H9 (cell line): ENCODE measurements around the gene RAB11B. TPM values are rescaled to one million over a fixed set of nuclear protein-coding genes. Genes with fewer than 3 reads are reported as not detected.

Experiments used
- DNase-seq: peaks from one replicate; pipeline ENCODE4 v3.0.0-alpha.2; 2017
- H2AFZ ChIP-seq: one replicate; pipeline ENCODE4 v1.6.1; 2013; ENCODE audit warnings: mild to moderate bottlenecking, low read length, control low read depth, moderate library complexity
- H2AK5ac ChIP-seq: 2 replicates; pipeline ENCODE4 v1.6.1; 2013; ENCODE audit warnings: low read length, control low read depth, mixed read lengths; ENCODE audit not compliant: insufficient read length
- H2BK120ac ChIP-seq: one replicate; pipeline ENCODE4 v1.6.1; 2013; ENCODE audit warnings: low read depth, mild to moderate bottlenecking, low read length, control low read depth, inconsistent platforms; ENCODE audit not compliant: poor library complexity, severe bottlenecking
- H2BK12ac ChIP-seq: 2 replicates; pipeline ENCODE4 v1.6.1; 2013; ENCODE audit warnings: low read length, control low read depth, mixed read lengths, low read depth; ENCODE audit not compliant: insufficient read length
- H2BK15ac ChIP-seq: 2 replicates; pipeline ENCODE4 v1.6.1; 2013; ENCODE audit warnings: low read depth, low read length, control low read depth
- H2BK20ac ChIP-seq: one replicate; pipeline ENCODE4 v1.6.1; 2013; ENCODE audit warnings: low read depth, mild to moderate bottlenecking, low read length, control low read depth, inconsistent platforms; ENCODE audit not compliant: poor library complexity, severe bottlenecking
- H2BK5ac ChIP-seq: 2 replicates; pipeline ENCODE4 v1.6.1; 2013; ENCODE audit warnings: low read length, control low read depth, mixed read lengths; ENCODE audit not compliant: insufficient read length
- H3K14ac ChIP-seq: 2 replicates; pipeline ENCODE4 v1.6.1; 2013; ENCODE audit warnings: low read length, control low read depth; ENCODE audit not compliant: insufficient read depth
- H3K18ac ChIP-seq: 2 replicates; pipeline ENCODE4 v1.6.1; 2013; ENCODE audit warnings: low read depth, mild to moderate bottlenecking, mixed read lengths, low read length, control low read depth; ENCODE audit not compliant: insufficient read length
- H3K23ac ChIP-seq: 2 replicates; pipeline ENCODE4 v1.6.1; 2013; ENCODE audit warnings: low read length, control low read depth, mixed read lengths, low read depth; ENCODE audit not compliant: insufficient read length
- H3K23me2 ChIP-seq: 2 replicates; pipeline ENCODE4 v1.6.1; 2013; ENCODE audit warnings: low read depth, mild to moderate bottlenecking, mixed read lengths, low read length, control low read depth; ENCODE audit not compliant: insufficient read length, poor library complexity, severe bottlenecking
- H3K27ac ChIP-seq: 2 replicates; pipeline ENCODE4 v1.5.1; 2013; ENCODE audit warnings: low read length, control low read depth, mixed read lengths, low read depth; ENCODE audit not compliant: insufficient read length
- H3K27me3 ChIP-seq: 2 replicates; pipeline ENCODE4 v1.6.1; 2013; ENCODE audit warnings: low read length, control low read depth, inconsistent platforms; ENCODE audit not compliant: insufficient read depth
- H3K4ac ChIP-seq: 2 replicates; pipeline ENCODE4 v1.6.1; 2013; ENCODE audit warnings: low read depth, mild to moderate bottlenecking, control low read depth, inconsistent platforms, low read length, moderate library complexity
- H3K4me1 ChIP-seq: 2 replicates; pipeline ENCODE4 v1.6.1; 2013; ENCODE audit warnings: low read length, control low read depth, inconsistent platforms; ENCODE audit not compliant: insufficient read depth
- H3K4me2 ChIP-seq: 2 replicates; pipeline ENCODE4 v1.6.1; 2013; ENCODE audit warnings: low read length, control low read depth, mixed read lengths; ENCODE audit not compliant: insufficient read length, insufficient read depth
- H3K56ac ChIP-seq: 2 replicates; pipeline ENCODE4 v1.6.1; 2013; ENCODE audit warnings: low read depth, mild to moderate bottlenecking, mixed read lengths, low read length, control low read depth; ENCODE audit not compliant: insufficient read length
- H3K79me1 ChIP-seq: 2 replicates; pipeline ENCODE4 v1.6.1; 2013; ENCODE audit warnings: low read depth, mild to moderate bottlenecking, moderate library complexity, low read length, control low read depth, inconsistent platforms; ENCODE audit not compliant: insufficient read depth, poor library complexity, severe bottlenecking
- H3K79me2 ChIP-seq: 2 replicates; pipeline ENCODE4 v1.6.1; 2013; ENCODE audit warnings: low read length, control low read depth, inconsistent platforms; ENCODE audit not compliant: insufficient read depth
- H3K9ac ChIP-seq: 2 replicates; pipeline ENCODE4 v1.6.1; 2013; ENCODE audit warnings: low read length, control low read depth, mixed read lengths; ENCODE audit not compliant: insufficient read length; ENCODE audit errors: extremely low read depth
- H3K9me3 ChIP-seq: one replicate; pipeline ENCODE4 v1.6.1; 2013; ENCODE audit warnings: low read depth, low read length, inconsistent platforms; ENCODE audit not compliant: control insufficient read depth
- H3T11ph ChIP-seq: one replicate; pipeline ENCODE4 v1.6.1; 2013; ENCODE audit warnings: mild to moderate bottlenecking, low read length, control low read depth, inconsistent platforms
- H4K20me1 ChIP-seq: one replicate; pipeline ENCODE4 v1.6.1; 2013; ENCODE audit not compliant: control insufficient read depth, insufficient read length, insufficient read depth
- H4K5ac ChIP-seq: 2 replicates; pipeline ENCODE4 v1.6.1; 2013; ENCODE audit warnings: low read depth, mild to moderate bottlenecking, mixed read lengths, low read length, control low read depth; ENCODE audit not compliant: insufficient read length
- H4K8ac ChIP-seq: replicated peaks from 2 replicates; pipeline ENCODE4 v1.6.1; 2013; ENCODE audit warnings: low read length, control low read depth, mixed read lengths, low read depth; ENCODE audit not compliant: insufficient read length
- H4K91ac ChIP-seq: 2 replicates; pipeline ENCODE4 v1.6.1; 2013; ENCODE audit warnings: low read depth, mild to moderate bottlenecking, moderate library complexity, mixed read lengths, low read length, control low read depth; ENCODE audit not compliant: insufficient read length
- H3K27ac Mint-ChIP-seq, 3 experiments: 2 replicates in 2 of 3; 3 replicates in 1 of 3; pipeline ENCODE4 v1.8.0; 2020 to 2021; ENCODE audit warnings: mixed read lengths in 3 of 3, mild to moderate bottlenecking in 1 of 3, moderate library complexity in 1 of 3
- H3K27me3 Mint-ChIP-seq: 2 replicates; pipeline ENCODE4 v1.8.0; 2021; ENCODE audit warnings: low read depth, mild to moderate bottlenecking, moderate library complexity, mixed read lengths
- H3K36me3 Mint-ChIP-seq, 3 experiments: 2 replicates in 2 of 3; 3 replicates in 1 of 3; pipeline ENCODE4 v1.8.0; 2020 to 2021; ENCODE audit warnings: low read depth in 3 of 3, mixed read lengths in 3 of 3; ENCODE audit not compliant: insufficient read depth in 1 of 3
- H3K4me1 Mint-ChIP-seq, 2 experiments: 2 replicates each; pipeline ENCODE4 v1.8.0; 2020; ENCODE audit warnings: mixed read lengths in 2 of 2
- H3K4me3 Mint-ChIP-seq, 2 experiments: 2 replicates in 1 of 2; 3 replicates in 1 of 2; pipeline ENCODE4 v1.8.0; 2020 to 2021; ENCODE audit warnings: mild to moderate bottlenecking in 2 of 2, mixed read lengths in 2 of 2, moderate library complexity in 1 of 2
- H3K9me3 Mint-ChIP-seq, 2 experiments: 2 replicates in 1 of 2; 3 replicates in 1 of 2; pipeline ENCODE4 v1.8.0; 2020; ENCODE audit warnings: mild to moderate bottlenecking in 2 of 2, mixed read lengths in 2 of 2, moderate library complexity in 1 of 2
- WGBS: extraction: QIAGEN DNeasy Blood & Tissue Kit; methylation state at CpG from one replicate; pipeline ENCODE4 v1.1.7; 2013; ENCODE audit warnings: missing lambda C conversion rate, low lambda C conversion rate, mixed read lengths; ENCODE audit not compliant: insufficient read length; ENCODE audit errors: extremely low coverage; 5-methylcytosine and 5-hydroxymethylcytosine counted together
- total RNA-seq: library from RNA; stranded (reverse); gene quantifications from 2 replicates; pipeline ENCODE4 v1.2.1, GENCODE V29; 2021
- TF ChIP-seq, protein P1 (sequence below): fragments of 200-600 bp; sonication (generic); conservative IDR thresholded peaks from 3 replicates; pipeline ENCODE4 v1.8.0; 2021; ENCODE audit warnings: antibody characterized with exemption, mild to moderate bottlenecking

Gene RAB11B
- total RNA-seq, 1 experiment from 2014 or later, result 106 TPM

- no peaks in the 10 kb centered on the region for H3K9me3 ChIP-seq
- no peak overlapping the region for H3K18ac ChIP-seq
- peaks cover 8% of the 10 kb centered on the region; the same call in 1 of the 2 replicates for H3K79me2 ChIP-seq
- no peak overlapping the region for H2BK20ac ChIP-seq
- H3K27ac ChIP-seq, result no peak overlapping the region
- WGBS, result no CpG with 5 or more reads among the region's 22 CpGs
- Mint-ChIP-seq H3K9me3 (no peaks in the 10 kb centered on the region; a peak in 1 of 5 replicates), H3K36me3 (peaks cover 6 to 16% (median 13%) of the 10 kb centered on the region in 3 experiments; a peak in 6 of 7 replicates), H3K27me3 (no peaks in the 10 kb centered on the region), H3K27ac (peak overlapping the region; percentile 34 to 97 (median 72); a peak in 5 of 7 replicates), H3K4me3 (no peak overlapping the region; a peak in 1 of 5 replicates), H3K4me1 (peaks cover 9 to 12% of the 10 kb centered on the region in 2 experiments)
- H2BK5ac ChIP-seq, result no peak overlapping the region
- no peak overlapping the region for H3K9ac ChIP-seq
- no peak overlapping the region for H4K8ac ChIP-seq
- no peaks in the 10 kb centered on the region for H3K4me1 ChIP-seq
- no peak overlapping the region for H3K4ac ChIP-seq
- peaks cover 6% of the 10 kb centered on the region for H3K79me1 ChIP-seq
- no peaks in the 10 kb centered on the region for H4K20me1 ChIP-seq
- no peak overlapping the region for H2AK5ac ChIP-seq
- peak; percentile 81 for DNase-seq
- no peak overlapping the region for H2BK15ac ChIP-seq
- TF ChIP-seq, protein P1, sequence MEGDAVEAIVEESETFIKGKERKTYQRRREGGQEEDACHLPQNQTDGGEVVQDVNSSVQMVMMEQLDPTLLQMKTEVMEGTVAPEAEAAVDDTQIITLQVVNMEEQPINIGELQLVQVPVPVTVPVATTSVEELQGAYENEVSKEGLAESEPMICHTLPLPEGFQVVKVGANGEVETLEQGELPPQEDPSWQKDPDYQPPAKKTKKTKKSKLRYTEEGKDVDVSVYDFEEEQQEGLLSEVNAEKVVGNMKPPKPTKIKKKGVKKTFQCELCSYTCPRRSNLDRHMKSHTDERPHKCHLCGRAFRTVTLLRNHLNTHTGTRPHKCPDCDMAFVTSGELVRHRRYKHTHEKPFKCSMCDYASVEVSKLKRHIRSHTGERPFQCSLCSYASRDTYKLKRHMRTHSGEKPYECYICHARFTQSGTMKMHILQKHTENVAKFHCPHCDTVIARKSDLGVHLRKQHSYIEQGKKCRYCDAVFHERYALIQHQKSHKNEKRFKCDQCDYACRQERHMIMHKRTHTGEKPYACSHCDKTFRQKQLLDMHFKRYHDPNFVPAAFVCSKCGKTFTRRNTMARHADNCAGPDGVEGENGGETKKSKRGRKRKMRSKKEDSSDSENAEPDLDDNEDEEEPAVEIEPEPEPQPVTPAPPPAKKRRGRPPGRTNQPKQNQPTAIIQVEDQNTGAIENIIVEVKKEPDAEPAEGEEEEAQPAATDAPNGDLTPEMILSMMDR, result peak; percentile 81
- no peak overlapping the region for H3T11ph ChIP-seq
- H3K56ac ChIP-seq, result no peak overlapping the region
- H3K27me3 ChIP-seq, result no peaks in the 10 kb centered on the region
- no peaks in the 10 kb centered on the region for H3K23me2 ChIP-seq
- H2BK12ac ChIP-seq, result no peak overlapping the region
- H2BK120ac ChIP-seq, result no peak overlapping the region
- H3K4me2 ChIP-seq, result no peak overlapping the region
- no peak overlapping the region for H4K91ac ChIP-seq
- no peak overlapping the region for H2AFZ ChIP-seq
- H4K5ac ChIP-seq, result no peak overlapping the region
- H3K23ac ChIP-seq, result no peak overlapping the region
- H3K14ac ChIP-seq, result no peak overlapping the region
Observed at GRCh38 chr19:8396563-8397203, 6.5 kb downstream of the RAB11B start.
